H1 (cell line): Measurements from ENCODE around the gene ELMO3. TPM values are rescaled to one million over a fixed set of nuclear protein-coding genes. Genes with fewer than 3 reads are reported as not detected.

Experiments
- CTCF ChIA-PET: fragments of 300-600 bp; sonication (Branson Sonifier 250); formaldehyde crosslinking; loops from one replicate; lab custom pipeline; 2021; ENCODE audit not compliant: partially characterized antibody; lab: Charles Lee
- POLR2A ChIA-PET: fragments of 300-600 bp; sonication (Branson Sonifier 250); formaldehyde crosslinking; loops from one replicate; lab custom pipeline; 2021; ENCODE audit warnings: inconsistent platforms; ENCODE audit not compliant: partially characterized antibody; lab: Charles Lee
- DNase-seq, 2 experiments: peaks; one replicate each; pipeline versions ENCODE4 v3.0.0 to v3.0.0-alpha.2; 2010 to 2022; ENCODE audit warnings: low spot score in 2 of 2, low read depth in 1 of 2, mixed read lengths in 1 of 2
- FAIRE-seq: peaks from 2 replicates; lab custom pipeline; 2011; peaks lifted over from hg19 to GRCh38; lab: Jason Lieb, UNC
- H2AFZ ChIP-seq: 2 replicates; pipeline ENCODE4 v1.8.1; 2012; ENCODE audit warnings: low read length, inconsistent platforms
- H2AK5ac ChIP-seq: 2 replicates; pipeline ENCODE4 v1.6.1; 2013; ENCODE audit warnings: low read depth, low read length
- H2BK120ac ChIP-seq: replicated peaks from 2 replicates; pipeline ENCODE3; 2013; ENCODE audit warnings: low read depth, low read length, inconsistent platforms
- H2BK12ac ChIP-seq: 2 replicates; pipeline ENCODE4 v1.6.1; 2013; ENCODE audit warnings: low read depth, low read length
- H2BK15ac ChIP-seq: 2 replicates; pipeline ENCODE4 v1.6.1; 2013; ENCODE audit warnings: low read length
- H2BK20ac ChIP-seq: 2 replicates; pipeline ENCODE4 v1.6.1; 2013; ENCODE audit warnings: low read length
- H2BK5ac ChIP-seq: 2 replicates; pipeline ENCODE4 v1.6.1; 2013; ENCODE audit warnings: low read depth, low read length
- H3K14ac ChIP-seq: 2 replicates; pipeline ENCODE4 v1.6.1; 2013; ENCODE audit warnings: inconsistent platforms; ENCODE audit not compliant: insufficient read length
- H3K18ac ChIP-seq: 2 replicates; pipeline ENCODE4 v1.6.1; 2013; ENCODE audit warnings: low read length; ENCODE audit errors: extremely low read depth
- H3K23ac ChIP-seq: 2 replicates; pipeline ENCODE4 v1.6.1; 2013; ENCODE audit warnings: inconsistent platforms; ENCODE audit not compliant: insufficient read length
- H3K23me2 ChIP-seq: 2 replicates; pipeline ENCODE4 v1.6.1; 2013; ENCODE audit warnings: low read depth, low read length
- H3K27ac ChIP-seq: 2 replicates; pipeline ENCODE4 v1.6.1; 2011; ENCODE audit warnings: low read depth, low read length, inconsistent platforms
- H3K27me3 ChIP-seq, 4 experiments: replicated peaks in 1 of 4; 1 replicate in 1 of 4; 2 replicates in 3 of 4; pipeline versions ENCODE4 v1.6.1 to v1.8.1; 2011 to 2013; ENCODE audit warnings: low read length in 3 of 4, mild to moderate bottlenecking in 3 of 4, inconsistent platforms in 2 of 4, mixed read lengths in 2 of 4, moderate library complexity in 1 of 4; ENCODE audit not compliant: control insufficient read depth in 3 of 4, insufficient read depth in 3 of 4; ENCODE audit errors: extremely low read depth in 1 of 4
- H3K36me3 ChIP-seq, 4 experiments: 2 replicates each; pipeline versions ENCODE4 v1.6.1 to v1.8.1; 2011 to 2013; ENCODE audit warnings: mild to moderate bottlenecking in 4 of 4, low read length in 3 of 4, moderate library complexity in 2 of 4, control low read depth in 1 of 4, inconsistent platforms in 1 of 4; ENCODE audit not compliant: insufficient read depth in 4 of 4, control insufficient read depth in 2 of 4
- H3K4ac ChIP-seq: replicated peaks from 2 replicates; pipeline ENCODE3; 2013; ENCODE audit warnings: low read length, low read depth, mixed read lengths, inconsistent platforms; ENCODE audit not compliant: insufficient read length
- H3K4me1 ChIP-seq, 4 experiments: replicated peaks in 1 of 4; 1 replicate in 1 of 4; 2 replicates in 3 of 4; pipeline versions ENCODE4 v1.6.1 to v1.8.1; 2011 to 2013; ENCODE audit warnings: low read length in 3 of 4, inconsistent platforms in 2 of 4, mixed read lengths in 1 of 4; ENCODE audit not compliant: insufficient read depth in 4 of 4, control insufficient read depth in 3 of 4
- H3K4me2 ChIP-seq, 2 experiments: 2 replicates each; pipeline versions ENCODE4 v1.6.1 to v1.8.1; 2011 to 2013; ENCODE audit warnings: low read depth in 2 of 2, low read length in 2 of 2, control low read depth in 1 of 2, inconsistent platforms in 1 of 2, mild to moderate bottlenecking in 1 of 2; ENCODE audit not compliant: insufficient read depth in 1 of 2
- H3K4me3 ChIP-seq, 4 experiments: fragments of 200-600, 300-600 bp in 1 of 4; sonication (generic), shearing (Covaris generic), sonication (Bioruptor Twin) in 1 of 4; 2 replicates each; pipeline versions ENCODE4 v1.5.1 to v1.8.1; 2011 to 2016; ENCODE audit warnings: low read length in 4 of 4, low read depth in 3 of 4, control low read depth in 2 of 4, inconsistent platforms in 2 of 4, mild to moderate bottlenecking in 2 of 4, mixed read lengths in 1 of 4, moderate library complexity in 1 of 4; ENCODE audit not compliant: insufficient read depth in 2 of 4; ENCODE audit errors: extremely low read depth in 1 of 4
- H3K56ac ChIP-seq: replicated peaks from 2 replicates; pipeline ENCODE3; 2013; ENCODE audit warnings: low read depth, mild to moderate bottlenecking, mixed read lengths, low read length, inconsistent platforms; ENCODE audit not compliant: insufficient read length
- H3K79me1 ChIP-seq: 2 replicates; pipeline ENCODE4 v1.6.1; 2013; ENCODE audit warnings: low read depth, low read length, control low read depth
- H3K79me2 ChIP-seq, 2 experiments: 2 replicates each; pipeline versions ENCODE4 v1.6.1 to v1.8.1; 2012 to 2013; ENCODE audit warnings: low read length in 2 of 2, mild to moderate bottlenecking in 2 of 2, inconsistent platforms in 1 of 2; ENCODE audit not compliant: insufficient read depth in 2 of 2, control insufficient read depth in 1 of 2
- H3K9ac ChIP-seq, 4 experiments: replicated peaks in 1 of 4; 1 replicate in 1 of 4; 2 replicates in 3 of 4; pipeline versions ENCODE4 v1.6.1 to v1.8.1; 2011 to 2013; ENCODE audit warnings: low read depth in 3 of 4, low read length in 3 of 4, control low read depth in 2 of 4, mild to moderate bottlenecking in 2 of 4, moderate library complexity in 2 of 4, inconsistent platforms in 1 of 4; ENCODE audit errors: extremely low read depth in 1 of 4
- H3K9me3 ChIP-seq, 2 experiments: 2 replicates each; pipeline versions ENCODE4 v1.6.1 to v1.8.1; 2012 to 2013; ENCODE audit warnings: mild to moderate bottlenecking in 2 of 2, moderate library complexity in 2 of 2, control low read depth in 1 of 2, inconsistent platforms in 1 of 2, low read depth in 1 of 2, low read length in 1 of 2, mixed read lengths in 1 of 2; ENCODE audit not compliant: insufficient read depth in 2 of 2
- H4K20me1 ChIP-seq, 2 experiments: replicated peaks in 1 of 2; 2 replicates each; pipeline versions ENCODE3 to v1.8.1; 2011 to 2013; ENCODE audit warnings: inconsistent platforms in 2 of 2, low read length in 2 of 2, mild to moderate bottlenecking in 1 of 2; ENCODE audit not compliant: insufficient read depth in 2 of 2, control insufficient read depth in 1 of 2
- H4K5ac ChIP-seq: 2 replicates; pipeline ENCODE4 v1.6.1; 2013; ENCODE audit warnings: low read length, low read depth, mixed read lengths, inconsistent platforms; ENCODE audit not compliant: insufficient read length
- H4K8ac ChIP-seq: 2 replicates; pipeline ENCODE4 v1.8.0; 2013; ENCODE audit warnings: mild to moderate bottlenecking, moderate library complexity, low read length, inconsistent platforms; ENCODE audit not compliant: insufficient read depth; ENCODE audit errors: extremely low read depth
- H4K91ac ChIP-seq: replicated peaks from 2 replicates; pipeline ENCODE3; 2013; ENCODE audit warnings: low read length, mixed read lengths, inconsistent platforms; ENCODE audit not compliant: insufficient read length
- ASH2L ChIP-seq: fragments of 200-600, 300-600 bp; sonication (generic); IDR thresholded peaks from one replicate; pipeline ENCODE4 v1.7.1; 2017; ENCODE audit warnings: low read length
- ATF3 ChIP-seq: IDR thresholded peaks from 2 replicates; pipeline ENCODE4 v1.6.1; 2011; ENCODE audit warnings: low read depth, mild to moderate bottlenecking, low read length; ENCODE audit not compliant: insufficient read depth
- BRCA1 ChIP-seq: IDR thresholded peaks from 2 replicates; pipeline ENCODE4 v1.6.1; 2012; ENCODE audit warnings: low read depth, low read length, improper control_type of control experiment
- E2F6 ChIP-seq: IDR thresholded peaks from 2 replicates; pipeline ENCODE4 v1.6.1; 2012; ENCODE audit warnings: inconsistent platforms
- GABPA ChIP-seq: IDR thresholded peaks from 2 replicates; pipeline ENCODE4 v1.6.1; 2011; ENCODE audit warnings: mild to moderate bottlenecking, low read length, moderate library complexity, borderline replicate concordance; ENCODE audit not compliant: insufficient read depth
- HDAC2 ChIP-seq, 2 experiments: fragments of 300-600 bp in 1 of 2; sonication (generic) in 1 of 2; IDR thresholded peaks; 2 replicates each; pipeline ENCODE4 v1.6.1; 2011 to 2012; ENCODE audit warnings: low read depth in 2 of 2, low read length in 2 of 2, mild to moderate bottlenecking in 2 of 2, moderate library complexity in 2 of 2, borderline replicate concordance in 1 of 2, inconsistent platforms in 1 of 2
- PHF8 ChIP-seq: fragments of 200-600 bp; sonication (generic); conservative IDR thresholded peaks from 2 replicates; pipeline ENCODE4 v1.7.1; 2012; ENCODE audit warnings: low read depth, mild to moderate bottlenecking, inconsistent platforms, low read length, moderate library complexity
- SIN3A ChIP-seq, 2 experiments: IDR thresholded peaks in 1 of 2; conservative IDR thresholded peaks in 1 of 2; 2 replicates each; pipeline ENCODE4 v1.6.1; 2011 to 2012; ENCODE audit warnings: low read length in 2 of 2, improper control_type of control experiment in 1 of 2, low read depth in 1 of 2, mild to moderate bottlenecking in 1 of 2
- TBP ChIP-seq: IDR thresholded peaks from 2 replicates; pipeline ENCODE4 v1.6.1; 2011; ENCODE audit warnings: low read depth, low read length, improper control_type of control experiment
- WGBS, 2 experiments: shearing (Covaris generic) in 1 of 2; methylation state at CpG; one replicate each; pipeline versions ENCODE4 v1.1.6 to v1.1.7; 2013 to 2015; ENCODE audit warnings: low lambda C conversion rate in 2 of 2, mixed read lengths in 2 of 2, inconsistent platforms in 1 of 2, low coverage in 1 of 2, missing lambda C conversion rate in 1 of 2; ENCODE audit not compliant: insufficient replicate concordance in 2 of 2, insufficient coverage in 1 of 2, insufficient read length in 1 of 2; ENCODE audit errors: extremely low coverage in 1 of 2, missing lambda C conversion rate in 1 of 2; 5-methylcytosine and 5-hydroxymethylcytosine counted together
- polyA plus RNA-seq, 7 experiments: library from polyadenylated mRNA; depleted of rRNA in 3 of 7; stranded (reverse) in 5 of 7; unstranded in 2 of 7; fragments of >200 nt in 5 of 7; fragments of 200-250 nt in 2 of 7; gene quantifications; 1 replicate in 5 of 7; 2 replicates in 1 of 7; 4 replicates in 1 of 7; pipeline versions ENCODE4 v1.2.1 to v1.2.3, GENCODE V29; 2011 to 2013; ENCODE audit warnings: missing spikeins in 2 of 7, mixed read lengths in 2 of 7
- total RNA-seq: library from RNA; stranded (reverse); fragmentation: NEBNext Ultra II Directional; extraction: Animal tissue kit (Norgen Biotek cat#: 25700); gene quantifications from 2 replicates; pipeline ENCODE4 v1.2.1, GENCODE V29; 2021

Gene ELMO3
- total and polyA plus RNA-seq, 2 of the 8 experiments (the other 6 are each of a cell fraction or from before 2014, with no cell fraction given) = 9.6 to 10.9 TPM

- no peak for FAIRE-seq
- POLR2A ChIA-PET = interaction anchor here (0.7 to 7.9 kb wide), 6 partner anchors 7 to 40 kb away, joined by 3 to 59 read pairs (median 10); partner anchors contain the start of genes B3GNT9 and MATCAP1
- no peak for TF ChIP-seq BRCA1
- peak; percentile 87 for TF ChIP-seq E2F6
- TF ChIP-seq PHF8 = no peak
- no peak for TF ChIP-seq GABPA
- no peak for TF ChIP-seq SIN3A (conservative IDR thresholded peaks at IDR 0.05 in 1 of 2, IDR thresholded peaks at IDR 0.05 in 1 of 2; ENCODE audit: low read depth in 1 of 2, low read length in 2 of 2)
- TF ChIP-seq ATF3 = no peak
- TF ChIP-seq ASH2L = no peak
- no peak for TF ChIP-seq HDAC2 (IDR thresholded peaks at IDR 0.05; ENCODE audit: borderline replicate concordance in 1 of 2, low read depth in 2 of 2, low read length in 2 of 2)
- no peak for TF ChIP-seq TBP
Measured at GRCh38 chr16:67162506-67163163, 36.3 kb upstream of the ELMO3 start.

More at GRCh38 chr16:67162506-67163163, 36.3 kb upstream of the ELMO3 start:
- H3K14ac ChIP-seq = no peak overlapping the region
- no peak overlapping the region for H3K23ac ChIP-seq
- H3K4me2 ChIP-seq = peak overlapping the region; percentile 71 to 98
- no peak overlapping the region for H4K5ac ChIP-seq
- H2AFZ ChIP-seq = 0 out of 2 replicates have a peak overlapping the region, but pooled peaks have one; percentile 75
- WGBS, 2 experiments = 11% methylated on average over 44 of the region's 44 CpGs; no CpG with 5 or more reads in 1 of the 2 experiments
- peaks cover 0 to 33% (median 30%) of the 10 kb centered on the region in 4 experiments; a peak in 6 of 7 replicates for H3K4me1 ChIP-seq
- no peak overlapping the region for H3K4ac ChIP-seq
- H3K27me3 ChIP-seq = peaks cover 93 to 100% (median 99%) of the 10 kb centered on the region in 4 experiments
- H3K9ac ChIP-seq = no peak overlapping the region
- peaks cover 0 to 14% (median 0%) of the 10 kb centered on the region in 4 experiments; a peak in 1 of 8 replicates for H3K36me3 ChIP-seq
- H4K8ac ChIP-seq = no peak overlapping the region
- H2AK5ac ChIP-seq = no peak overlapping the region
- H4K20me1 ChIP-seq = peaks cover 2 to 23% of the 10 kb centered on the region in 2 experiments
- H3K23me2 ChIP-seq = peaks cover 15% of the 10 kb centered on the region
- peak overlapping the region in 3 of 4 experiments; percentile 11 to 56 (median 26); a peak in 5 of 8 replicates for H3K4me3 ChIP-seq
- H2BK120ac ChIP-seq = no peak overlapping the region
- no peaks in the 10 kb centered on the region for H3K79me2 ChIP-seq
- CTCF ChIA-PET = interaction anchor here (0.5 to 19.3 kb wide), 17 partner anchors 6 to 482 kb away, joined by 3 to 291 read pairs (median 4); partner anchors contain the start of genes B3GNT9, ELMO3, FBXL8 and HSF4
- no peak overlapping the region for H2BK5ac ChIP-seq
- H2BK15ac ChIP-seq = no peak overlapping the region; the same call in 1 of the 2 replicates
- peak in 1 of 2 experiments; percentile 71 for DNase-seq
- peak overlapping the region; percentile 39; the same call in 1 of the 2 replicates for H2BK12ac ChIP-seq
- H2BK20ac ChIP-seq = no peak overlapping the region
- H3K9me3 ChIP-seq = no peaks in the 10 kb centered on the region
- H3K27ac ChIP-seq = no peak overlapping the region
- no peaks in the 10 kb centered on the region for H3K79me1 ChIP-seq
- H3K56ac ChIP-seq = no peak overlapping the region
- H3K18ac ChIP-seq = no peak overlapping the region; the same call in none of the 2 replicates
- H4K91ac ChIP-seq = no peak overlapping the region
